ENCODE results near the gene MRC1. TPM values are rescaled to one million over a fixed set of nuclear protein-coding genes. Genes with fewer than 3 reads are reported as not detected.

The MRC1 gene
- total and polyA plus RNA-seq, 2 of the 13 experiments (the other 11 are each of a cell fraction or from before 2014, with no cell fraction given): not detected

GRCh38 chr10:17958049-17958448 lies 148.9 kb downstream of the MRC1 start:
- intact Hi-C loops (cut with micrococcal nuclease; ENCODE audit: unreplicated experiment) (no loop called here), in situ Hi-C loops (cut with HindIII; ENCODE audit: extremely low pct_ligation_motif_present, low pct_unique_long_range_greater_than_20kb) (no loop called here)
- BruUV-seq (replicated peaks): no TSS peak
- Histone ChIP-seq H3K4me2 (ENCODE audit: low read depth, low read length) (no peak overlapping the region), H3K79me2 (ENCODE audit: insufficient read depth, low read length) (no peaks in the 10 kb centered on the region), H4K20me1 (ENCODE audit: insufficient read depth, low read length) (no peaks in the 10 kb centered on the region), H3K4me3 (replicated peaks in 1 of 3; ENCODE audit: insufficient read depth in 1 of 3, low read depth in 2 of 3, low read length in 3 of 3) (no peak overlapping the region), H3K4me1 (ENCODE audit: insufficient read depth, low read length) (no peaks in the 10 kb centered on the region), H3K27ac (ENCODE audit: extremely low read length, insufficient read depth, low read length) (no peak overlapping the region), H3K9me3 (ENCODE audit: low read length) (no peaks in the 10 kb centered on the region), H3K36me3 (replicated peaks in 1 of 2; ENCODE audit: control insufficient read depth in 1 of 2, insufficient read depth in 2 of 2, low read length in 2 of 2) (no peaks in the 10 kb centered on the region), H3K27me3 (ENCODE audit: control insufficient read depth in 1 of 2, insufficient read depth in 2 of 2, low read length in 2 of 2) (peaks cover 0 to 17% of the 10 kb centered on the region in 2 experiments; a peak in 3 of 5 replicates), H2AFZ (ENCODE audit: low read length) (no peak overlapping the region), H3K9ac (ENCODE audit: insufficient read depth, low read depth, low read length) (no peak overlapping the region)
- DNase-seq (ENCODE audit: low spot score) (no peak), FAIRE-seq (no peak), ATAC-seq (no peak)
- peak; percentile 92 for TF ChIP-seq MNT (IDR thresholded peaks at IDR 0.05)
- no peak for TF ChIP-seq RNF2 (conservative IDR thresholded peaks at IDR 0.05; ENCODE audit: low read depth)
- 8% methylated on average over 7 of the region's 7 CpGs for WGBS (ENCODE audit: low lambda C conversion rate)
- ChIA-PET POLR2A (no interaction called here), CTCF (ENCODE audit: low intra/inter-chr PET ratio, low total read pairs) (no interaction called here)

- no peak for ATAC-seq
- no peaks in the 10 kb centered on the region for H3K36me3 ChIP-seq (replicated peaks in 1 of 2; ENCODE audit: control insufficient read depth in 1 of 2, insufficient read depth in 2 of 2, low read length in 2 of 2)
- POLR2A ChIA-PET: no interaction called here
- intact Hi-C loops (cut with micrococcal nuclease; ENCODE audit: unreplicated experiment): no loop called here
- no peak for FAIRE-seq
- H4K20me1 ChIP-seq (ENCODE audit: insufficient read depth, low read length): no peaks in the 10 kb centered on the region
- in situ Hi-C loops (cut with HindIII; ENCODE audit: extremely low pct_ligation_motif_present, low pct_unique_long_range_greater_than_20kb): no loop called here
- 2% methylated on average over 2 of the region's 2 CpGs for WGBS (ENCODE audit: low lambda C conversion rate)
- no peaks in the 10 kb centered on the region for H3K4me1 ChIP-seq (ENCODE audit: insufficient read depth, low read length)
- no peak overlapping the region for H2AFZ ChIP-seq (ENCODE audit: low read length)
- H3K4me2 ChIP-seq (ENCODE audit: low read depth, low read length): no peak overlapping the region
- no TSS peak for BruUV-seq (replicated peaks)
- H3K27ac ChIP-seq (ENCODE audit: extremely low read length, insufficient read depth, low read length): no peak overlapping the region
- TF ChIP-seq RAD21 (CRISPR knock-in tag; IDR thresholded peaks at IDR 0.05): no peak
- TF ChIP-seq FOXP1 (IDR thresholded peaks at IDR 0.05): no peak
- no peak for TF ChIP-seq FOXP1 (CRISPR knock-in tag; IDR thresholded peaks at IDR 0.05)
- CTCF ChIA-PET (ENCODE audit: low intra/inter-chr PET ratio, low total read pairs): no interaction called here
- H3K9me3 ChIP-seq (ENCODE audit: low read length): no peaks in the 10 kb centered on the region
- H3K4me3 ChIP-seq (replicated peaks in 1 of 3; ENCODE audit: insufficient read depth in 1 of 3, low read depth in 2 of 3, low read length in 3 of 3): no peak overlapping the region
- H3K9ac ChIP-seq (ENCODE audit: insufficient read depth, low read depth, low read length): no peak overlapping the region
- H3K27me3 ChIP-seq (ENCODE audit: control insufficient read depth in 1 of 2, insufficient read depth in 2 of 2, low read length in 2 of 2): peaks cover 2 to 14% of the 10 kb centered on the region in 2 experiments; a peak in 3 of 5 replicates
- DNase-seq (ENCODE audit: low spot score): no peak
- H3K79me2 ChIP-seq (ENCODE audit: insufficient read depth, low read length): no peaks in the 10 kb centered on the region
These were observed 150.7 kb downstream of the MRC1 start for GRCh38 chr10:17959870-17960269.

MicroRNA genes within 50 kb of the gene (microRNA counts, 767-probe panel; counts per million panel counts)
- microRNA hsa-miR-511: not detected

Small RNAs within 50 kb of the gene (microRNA-seq; reads per million reads assigned to microRNA genes)
- not detected for gene MIR511

Small RNAs within 50 kb of the gene (small RNA-seq; reads per million reads assigned to genes)
- gene MIR511 (ENCODE audit: insufficient read depth in 2 of 3, insufficient read length in 3 of 3, low read depth in 2 of 3, low replicate concordance in 1 of 3): 0 reads per million in 3 experiments

Other genes starting within 250 kb of the MRC1 start
- gene HACD1, start 192.0 kb upstream of the MRC1 start, total RNA-seq (2016; rRNA removed; fragmentation: Illumina TruSeq; extraction: Trizol): 31.7 and 47.6 TPM in 2 replicates
- gene HACD1, start 192.0 kb upstream of the MRC1 start, polyA plus RNA-seq (2011; rRNA removed): 34.2 and 43.4 TPM in 2 replicates
- 25.1 and 31.7 TPM in 2 replicates for gene STAM, start 165.2 kb upstream of the MRC1 start, total RNA-seq (2016; rRNA removed; fragmentation: Illumina TruSeq; extraction: Trizol)
- 17.7 and 19.5 TPM in 2 replicates for gene STAM, start 165.2 kb upstream of the MRC1 start, polyA plus RNA-seq (2011; rRNA removed)
- gene TMEM236, start 57.1 kb upstream of the MRC1 start, total RNA-seq (2016; rRNA removed; fragmentation: Illumina TruSeq; extraction: Trizol): 0.04 TPM in 1 of 2 replicates, not detected in the other
- gene TMEM236, start 57.1 kb upstream of the MRC1 start, polyA plus RNA-seq (2011; rRNA removed): 0.08 and 0.09 TPM in 2 replicates
- not detected in 2 replicates for gene SLC39A12, start 142.6 kb downstream of the MRC1 start, total RNA-seq (2016; rRNA removed; fragmentation: Illumina TruSeq; extraction: Trizol)
- gene SLC39A12, start 142.6 kb downstream of the MRC1 start, polyA plus RNA-seq (2011; rRNA removed): not detected in 2 replicates

Measured in HepG2 (cell line).